GM18858 (cell line): ENCODE results near the gene PNKD.
"Not testable (repeated sequence)": the region's sequence is repeated elsewhere in the genome, so short reads cannot be mapped to it uniquely, and the experiment has no call there.

Source experiments
- ATAC-seq: cut with Tn5 transposase; IDR thresholded peaks from one replicate; pipeline ENCODE4 v1.9.1; 2021; ENCODE audit not compliant: unreplicated experiment

PNKD gene

DNA sequence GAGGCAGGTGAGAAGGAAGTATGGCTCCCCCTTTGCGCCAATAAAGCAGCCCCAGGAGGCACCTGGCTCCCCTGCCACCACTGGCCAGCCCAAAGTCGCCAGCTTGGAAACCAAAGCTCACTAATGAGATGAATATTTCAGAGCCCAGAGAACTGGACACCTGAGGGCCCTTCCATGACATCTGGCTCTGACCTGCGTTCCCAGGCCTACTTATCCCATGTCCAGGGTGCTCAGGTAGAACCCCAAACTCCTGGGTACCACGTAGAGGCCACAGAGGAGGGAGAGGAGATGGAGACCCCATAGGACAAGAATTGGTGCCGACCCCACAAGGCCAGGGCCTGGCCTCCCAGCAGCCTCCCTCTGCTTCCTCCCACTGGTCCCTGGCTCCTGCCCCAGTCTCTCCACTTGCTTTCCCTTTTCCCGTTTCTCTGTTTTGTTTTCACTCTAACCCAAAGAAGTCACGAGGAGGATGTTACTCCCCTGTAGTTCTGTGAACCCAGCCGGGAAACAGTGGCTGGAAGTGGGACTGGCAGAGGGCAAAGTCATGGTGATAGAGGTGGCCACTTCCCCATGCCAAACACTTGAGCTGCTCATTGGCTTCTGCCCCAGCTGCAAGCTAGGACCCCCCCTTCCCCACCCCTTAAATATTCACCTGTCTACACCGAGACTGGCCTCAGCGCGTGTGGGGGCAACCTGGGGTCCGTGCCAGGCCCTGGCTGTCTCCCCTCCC lies 21.2 kb downstream of the PNKD start:
- ATAC-seq, result no peak

- ATAC-seq, result peak; percentile 68
Measured at GRCh38 chr2:218292048-218293014, 22.0 kb downstream of the PNKD start, which contains the start of gene TMBIM1. Gene TMBIM1, minus strand, starts transcription at chr2:218292503. Its CDS starts 10,362 bp downstream, at chr2:218282141.

DNA sequence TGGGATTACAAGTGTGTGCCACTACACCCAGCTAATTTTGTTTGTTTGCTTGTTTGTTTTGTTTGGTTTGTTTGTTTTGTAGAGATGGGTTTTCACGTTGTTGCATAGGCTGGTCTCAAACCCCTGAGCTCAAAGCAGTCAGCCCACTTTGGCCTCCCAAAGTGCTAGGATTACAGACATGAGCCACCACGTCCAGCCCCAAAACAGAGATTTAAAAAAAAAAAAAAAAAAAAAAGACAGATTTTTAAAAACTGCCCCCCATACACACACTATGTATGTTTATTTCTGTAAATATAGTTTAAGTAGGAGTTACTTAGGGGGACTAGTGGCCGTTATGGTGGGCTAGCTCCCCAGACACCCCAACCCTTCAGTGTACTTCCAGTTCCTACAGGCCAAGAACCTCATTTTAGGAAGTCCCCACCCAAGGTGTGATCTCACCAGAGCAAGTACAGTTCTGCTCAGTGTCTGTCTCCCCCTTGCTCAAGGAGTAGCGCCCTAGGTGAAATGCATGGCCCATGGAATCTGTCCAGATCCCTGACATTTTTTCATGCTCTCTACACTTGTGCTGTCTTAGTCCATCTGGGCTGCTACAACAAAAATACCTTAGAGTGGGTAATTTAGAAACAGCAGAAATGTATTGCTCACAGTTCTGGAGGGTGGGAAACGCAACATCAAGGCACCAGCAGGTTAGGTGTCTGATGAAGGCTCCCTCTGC lies 23.6 kb downstream of the PNKD start:
- no peak for ATAC-seq

- ATAC-seq, result no peak
Measured at GRCh38 chr2:218294430-218295022, 24.2 kb downstream of the PNKD start.

DNA sequence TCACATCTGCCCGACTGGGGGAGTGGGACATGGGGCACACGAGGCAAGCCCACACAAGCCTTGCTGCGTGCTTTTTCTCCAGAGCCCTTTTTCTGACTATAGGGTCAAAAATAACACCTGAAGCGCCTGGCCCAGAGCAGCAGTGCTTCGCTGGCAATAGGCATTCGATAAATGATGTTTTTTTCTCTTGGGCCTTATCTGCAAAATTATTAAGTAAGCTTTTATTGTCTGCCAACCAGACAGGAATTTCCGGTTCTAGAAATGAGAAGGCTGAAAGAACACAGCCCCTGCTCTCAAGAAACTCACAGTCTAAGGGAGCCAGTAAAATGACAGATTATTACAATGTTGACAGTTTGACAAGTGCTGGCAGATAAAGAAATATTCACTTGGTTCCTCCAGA lies 24.7 kb downstream of the PNKD start:
- ATAC-seq, result no peak

DNA sequence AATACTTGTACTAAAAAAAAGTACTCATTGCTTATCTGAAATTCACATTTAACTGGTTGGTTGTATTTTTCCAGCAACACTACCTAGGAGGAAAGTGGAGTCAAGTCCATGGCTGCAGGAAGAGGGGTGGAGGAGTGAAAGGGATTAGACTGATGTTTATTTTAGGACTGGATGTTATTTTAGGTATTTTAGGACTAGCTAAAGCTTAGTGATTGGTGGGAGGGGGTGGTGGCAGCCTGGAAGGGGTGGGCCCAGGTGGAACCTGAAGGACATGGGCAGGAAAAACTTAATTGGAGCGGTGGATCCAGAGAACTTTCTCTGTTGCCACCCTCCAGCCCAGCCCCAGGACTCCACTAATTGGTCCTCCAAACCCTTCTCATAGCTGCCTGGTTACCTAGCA lies 25.9 kb downstream of the PNKD start:
- ATAC-seq, result no peak

- ATAC-seq, result no peak
Measured at GRCh38 chr2:218296847-218297246, 26.5 kb downstream of the PNKD start.

GRCh38 chr2:218298314-218298875 lies 28.1 kb downstream of the PNKD start:
- no peak for ATAC-seq

GRCh38 chr2:218300141-218300540 lies 29.8 kb downstream of the PNKD start:
- no peak for ATAC-seq

DNA sequence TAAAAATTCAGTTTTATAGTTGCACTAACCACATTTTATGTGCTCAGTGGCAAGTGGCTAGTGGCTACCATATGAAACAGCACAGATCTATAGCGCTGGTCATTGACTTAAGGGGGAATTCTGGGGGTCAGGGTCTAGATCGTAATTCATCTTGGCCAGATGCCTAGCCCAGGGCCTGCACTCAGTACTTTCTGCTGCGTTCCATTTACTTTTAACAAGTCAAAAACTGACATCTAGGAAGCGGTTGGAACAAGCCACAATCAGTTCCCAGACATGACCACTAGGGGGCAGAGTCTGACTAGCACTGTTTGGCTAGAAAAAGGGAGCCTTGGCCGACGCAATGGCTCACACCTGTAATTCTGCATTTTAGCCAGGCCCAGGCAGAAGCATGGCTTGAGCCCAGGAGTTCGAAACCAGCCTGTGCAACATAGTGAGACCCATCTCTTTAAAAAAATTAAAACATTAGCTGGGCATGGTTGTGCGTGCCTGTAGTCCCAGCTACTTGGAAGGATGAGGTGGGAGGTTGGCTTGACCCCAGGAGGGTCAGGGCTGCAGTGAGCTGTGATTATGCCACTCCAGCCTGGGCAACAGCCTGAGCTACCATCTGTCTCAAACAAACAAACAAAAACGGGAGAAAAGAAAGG lies 31.0 kb downstream of the PNKD start:
- ATAC-seq, result no peak

DNA sequence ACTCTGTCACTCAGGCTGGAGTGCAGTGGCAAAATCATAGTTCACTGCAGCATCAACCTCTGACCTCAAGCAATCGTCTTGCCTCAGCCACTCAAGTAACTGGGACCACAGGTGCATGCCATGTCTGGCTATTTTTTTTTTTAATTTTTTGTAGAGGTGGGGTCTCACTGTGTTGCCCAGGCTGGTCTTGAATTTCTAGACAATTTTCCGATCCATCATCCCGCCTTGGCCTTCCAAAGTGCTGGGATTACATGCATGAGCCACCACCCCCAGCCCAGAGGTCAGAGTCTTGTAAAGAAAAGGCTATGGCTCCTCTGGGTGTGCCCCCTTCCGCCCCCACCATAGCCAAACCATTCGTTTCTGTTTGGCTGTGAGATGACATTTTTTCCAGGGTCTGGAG lies 35.1 kb downstream of the PNKD start:
- no peak for ATAC-seq

GRCh38 chr2:218306184-218306920 lies 36.0 kb downstream of the PNKD start:
- no peak for ATAC-seq

- ATAC-seq, result no peak
Measured at GRCh38 chr2:218307415-218308090, 37.2 kb downstream of the PNKD start.

GRCh38 chr2:218310853-218311540 lies 40.7 kb downstream of the PNKD start:
- no peak for ATAC-seq

GRCh38 chr2:218311541-218312266 lies 41.4 kb downstream of the PNKD start:
- not testable (repeated sequence) for ATAC-seq

DNA sequence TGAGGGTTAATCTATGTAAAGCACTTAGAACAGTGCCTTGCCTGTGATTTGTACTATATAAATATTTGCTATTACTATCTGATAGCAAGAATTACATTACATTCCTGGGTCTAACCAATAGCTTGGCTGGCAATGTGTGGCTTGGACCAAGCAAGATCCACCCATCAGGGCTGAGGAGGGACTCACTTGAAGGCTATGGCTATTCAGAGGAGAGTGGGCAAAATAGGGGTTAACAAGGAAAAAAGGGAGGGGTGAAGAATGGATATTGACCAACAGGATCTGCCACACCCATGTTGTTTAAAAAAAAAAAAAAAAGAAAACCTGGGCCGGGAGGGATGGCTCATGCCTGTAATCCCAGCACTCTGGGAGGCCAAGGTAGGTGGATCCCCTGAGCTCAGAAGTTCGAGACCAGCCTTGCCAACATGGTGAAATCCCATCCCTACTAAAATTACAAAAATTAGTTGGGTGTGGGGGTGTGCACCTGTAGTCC lies 42.0 kb downstream of the PNKD start:
- no peak for ATAC-seq

GRCh38 chr2:218313356-218313755 lies 43.0 kb downstream of the PNKD start:
- no peak for ATAC-seq
